ENCODE results near the gene LMF1. TPM values are rescaled to one million over a fixed set of nuclear protein-coding genes. Genes with fewer than 3 reads are reported as not detected.
"Not testable (repeated sequence)": the region's sequence is repeated elsewhere in the genome, so short reads cannot be mapped to it uniquely, and the experiment has no call there.

LMF1 gene
- polyA plus RNA-seq, 3 donors: 5.9 to 14.7 (median 10.6) TPM

DNA sequence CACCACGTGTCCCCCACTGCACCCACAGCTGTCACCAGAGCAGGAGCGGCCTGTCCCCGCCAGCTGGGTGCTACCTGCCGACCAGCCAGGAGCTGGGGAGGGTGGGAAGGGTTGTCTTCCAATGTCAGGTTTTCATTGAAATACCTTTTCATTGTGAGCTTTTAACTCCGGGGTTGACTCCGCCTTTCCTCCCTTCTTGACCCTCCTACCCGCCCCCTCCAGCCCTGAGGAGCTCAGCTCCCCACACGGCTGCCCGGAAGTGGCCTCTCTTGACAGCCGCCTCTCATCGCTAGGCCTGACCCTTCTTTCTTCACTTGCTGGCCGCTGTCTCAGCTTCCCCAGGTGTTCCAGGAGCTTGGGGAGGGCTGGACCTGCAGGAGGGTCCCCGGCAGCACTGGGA, 149.0 kb downstream of the LMF1 start:
- Mint-ChIP-seq H3K27ac (no peak overlapping the region), H3K4me1 (no peaks in the 10 kb centered on the region), H3K9me3 (peaks cover 0 to 9% (median 2%) of the 10 kb centered on the region in 7 donors), H3K27me3 (ENCODE audit: low read depth in 3 of 3) (peaks cover 18 to 28% (median 23%) of the 10 kb centered on the region in 3 donors), H3K4me3 (peak overlapping the region in 1 of 2 donors; percentile 3), H3K36me3 (no peaks in the 10 kb centered on the region)
- TF ChIP-seq, protein P1, sequence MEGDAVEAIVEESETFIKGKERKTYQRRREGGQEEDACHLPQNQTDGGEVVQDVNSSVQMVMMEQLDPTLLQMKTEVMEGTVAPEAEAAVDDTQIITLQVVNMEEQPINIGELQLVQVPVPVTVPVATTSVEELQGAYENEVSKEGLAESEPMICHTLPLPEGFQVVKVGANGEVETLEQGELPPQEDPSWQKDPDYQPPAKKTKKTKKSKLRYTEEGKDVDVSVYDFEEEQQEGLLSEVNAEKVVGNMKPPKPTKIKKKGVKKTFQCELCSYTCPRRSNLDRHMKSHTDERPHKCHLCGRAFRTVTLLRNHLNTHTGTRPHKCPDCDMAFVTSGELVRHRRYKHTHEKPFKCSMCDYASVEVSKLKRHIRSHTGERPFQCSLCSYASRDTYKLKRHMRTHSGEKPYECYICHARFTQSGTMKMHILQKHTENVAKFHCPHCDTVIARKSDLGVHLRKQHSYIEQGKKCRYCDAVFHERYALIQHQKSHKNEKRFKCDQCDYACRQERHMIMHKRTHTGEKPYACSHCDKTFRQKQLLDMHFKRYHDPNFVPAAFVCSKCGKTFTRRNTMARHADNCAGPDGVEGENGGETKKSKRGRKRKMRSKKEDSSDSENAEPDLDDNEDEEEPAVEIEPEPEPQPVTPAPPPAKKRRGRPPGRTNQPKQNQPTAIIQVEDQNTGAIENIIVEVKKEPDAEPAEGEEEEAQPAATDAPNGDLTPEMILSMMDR (IDR thresholded peaks at IDR 0.05): no peak
- Histone ChIP-seq H3K36me3 (replicated peaks in 1 of 2; ENCODE audit: control insufficient read depth in 1 of 2, insufficient read depth in 2 of 2, low read length in 2 of 2) (no peaks in the 10 kb centered on the region), H3K4me3 (replicated peaks in 1 of 3; ENCODE audit: low read depth in 2 of 3, low read length in 3 of 3) (no peak overlapping the region), H2AFZ (ENCODE audit: insufficient read depth, low read depth, low read length, poor library complexity, severe bottlenecking) (no peak overlapping the region), H3K27me3 (ENCODE audit: control insufficient read depth in 2 of 2, insufficient read depth in 2 of 2, low read length in 2 of 2) (peaks cover 9 to 31% of the 10 kb centered on the region in 2 donors), H3K79me2 (ENCODE audit: insufficient read depth, low read length) (no peaks in the 10 kb centered on the region), H3K4me2 (replicated peaks; ENCODE audit: extremely low read depth, low read length, poor library complexity, severe bottlenecking) (no peak overlapping the region), H4K20me1 (ENCODE audit: insufficient read depth, low read length) (no peaks in the 10 kb centered on the region), H3K9ac (ENCODE audit: insufficient read depth, low read length, poor library complexity, severe bottlenecking) (no peak overlapping the region), H3K9me3 (replicated peaks in 1 of 2; ENCODE audit: control insufficient read depth in 1 of 2, insufficient read depth in 1 of 2, low read length in 2 of 2) (peaks cover 0 to 15% of the 10 kb centered on the region in 2 donors), H3K27ac (ENCODE audit: low read depth in 1 of 2, low read length in 2 of 2) (no peak overlapping the region), H3K4me1 (ENCODE audit: control insufficient read depth in 1 of 2, insufficient read depth in 2 of 2, low read length in 2 of 2) (no peaks in the 10 kb centered on the region)
- DNase-seq: no peak
- intact Hi-C loops (cut with micrococcal nuclease): loop anchor here in 1 of 2 donors (10.0 kb wide), 1 partner anchor 103 kb away; no protein-coding TSS in a partner anchor
- WGBS (ENCODE audit: insufficient coverage): 82% methylated on average over 8 of the region's 13 CpGs

DNA sequence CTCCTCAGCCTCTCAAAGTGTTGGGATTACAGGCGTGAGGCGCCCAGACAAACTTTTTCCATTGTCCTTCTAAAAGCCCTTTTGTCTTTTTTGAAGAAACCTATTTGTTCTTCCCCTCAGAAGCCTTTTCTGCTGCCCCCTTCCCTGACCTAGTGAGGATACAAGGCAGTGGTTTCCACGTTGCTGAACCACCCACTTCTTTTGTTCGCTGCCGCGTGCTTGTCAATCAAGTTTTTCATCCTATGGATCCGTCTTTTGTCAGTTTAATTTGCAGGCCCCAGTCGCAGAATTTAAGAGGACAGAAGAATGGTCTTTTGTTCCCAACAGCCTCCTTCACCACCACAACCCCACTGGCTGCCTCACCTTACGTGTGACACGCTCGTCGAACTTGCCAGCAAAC, 150.0 kb downstream of the LMF1 start:
- Histone ChIP-seq H3K36me3 (replicated peaks in 1 of 2; ENCODE audit: control insufficient read depth in 1 of 2, insufficient read depth in 2 of 2, low read length in 2 of 2) (no peaks in the 10 kb centered on the region), H3K4me3 (replicated peaks in 1 of 3; ENCODE audit: low read depth in 2 of 3, low read length in 3 of 3) (no peak overlapping the region), H3K9me3 (replicated peaks in 1 of 2; ENCODE audit: control insufficient read depth in 1 of 2, insufficient read depth in 1 of 2, low read length in 2 of 2) (peaks cover 0 to 15% of the 10 kb centered on the region in 2 donors), H3K9ac (ENCODE audit: insufficient read depth, low read length, poor library complexity, severe bottlenecking) (no peak overlapping the region), H3K27me3 (ENCODE audit: control insufficient read depth in 2 of 2, insufficient read depth in 2 of 2, low read length in 2 of 2) (peaks cover 9 to 38% of the 10 kb centered on the region in 2 donors), H2AFZ (ENCODE audit: insufficient read depth, low read depth, low read length, poor library complexity, severe bottlenecking) (no peak overlapping the region), H4K20me1 (ENCODE audit: insufficient read depth, low read length) (no peaks in the 10 kb centered on the region), H3K79me2 (ENCODE audit: insufficient read depth, low read length) (no peaks in the 10 kb centered on the region), H3K4me2 (replicated peaks; ENCODE audit: extremely low read depth, low read length, poor library complexity, severe bottlenecking) (no peak overlapping the region), H3K4me1 (ENCODE audit: control insufficient read depth in 1 of 2, insufficient read depth in 2 of 2, low read length in 2 of 2) (no peaks in the 10 kb centered on the region), H3K27ac (ENCODE audit: low read depth in 1 of 2, low read length in 2 of 2) (no peak overlapping the region)
- Mint-ChIP-seq H3K9me3 (peaks cover 0 to 9% (median 2%) of the 10 kb centered on the region in 7 donors), H3K27me3 (ENCODE audit: low read depth in 3 of 3) (peaks cover 23 to 30% (median 28%) of the 10 kb centered on the region in 3 donors), H3K4me1 (no peaks in the 10 kb centered on the region), H3K36me3 (no peaks in the 10 kb centered on the region), H3K27ac (no peak overlapping the region), H3K4me3 (peak overlapping the region in 1 of 2 donors; percentile 22)
- 88% methylated on average over 9 of the region's 12 CpGs for WGBS (ENCODE audit: insufficient coverage)
- TF ChIP-seq, protein P1 (IDR thresholded peaks at IDR 0.05): no peak
- intact Hi-C loops (cut with micrococcal nuclease): loop anchor here in 1 of 2 donors (10.0 kb wide), 1 partner anchor 104 kb away; no protein-coding TSS in a partner anchor
- no peak for DNase-seq

DNA sequence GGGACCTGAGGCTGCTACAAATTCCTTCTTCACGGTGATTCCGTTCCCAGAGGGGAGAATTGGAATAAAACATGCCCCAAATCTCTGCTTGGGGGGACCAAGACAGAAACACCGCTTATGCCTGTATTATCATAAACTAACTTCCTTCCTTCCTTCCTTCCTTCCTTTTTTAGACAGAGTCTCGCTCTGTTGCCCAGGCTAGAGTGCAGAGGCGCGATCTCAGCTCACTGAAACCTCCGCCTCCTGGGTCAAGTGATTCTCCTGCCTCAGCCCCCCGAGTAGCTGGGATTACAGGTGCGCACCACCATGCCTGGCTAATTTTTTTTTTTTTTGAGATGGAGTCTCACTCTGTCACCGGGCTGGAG, 150.8 kb downstream of the LMF1 start:
- H3K27ac ChIP-seq (ENCODE audit: low read depth in 1 of 2, low read length in 2 of 2); H3K36me3 ChIP-seq (replicated peaks in 1 of 2; ENCODE audit: control insufficient read depth in 1 of 2, insufficient read depth in 2 of 2, low read length in 2 of 2); H3K9me3 Mint-ChIP-seq; DNase-seq; H3K4me2 ChIP-seq (replicated peaks; ENCODE audit: extremely low read depth, low read length, poor library complexity, severe bottlenecking); H3K4me1 Mint-ChIP-seq; H3K27ac Mint-ChIP-seq; H4K20me1 ChIP-seq (ENCODE audit: insufficient read depth, low read length); H3K79me2 ChIP-seq (ENCODE audit: insufficient read depth, low read length); H3K36me3 Mint-ChIP-seq; H2AFZ ChIP-seq (ENCODE audit: insufficient read depth, low read depth, low read length, poor library complexity, severe bottlenecking); H3K9ac ChIP-seq (ENCODE audit: insufficient read depth, low read length, poor library complexity, severe bottlenecking); H3K4me1 ChIP-seq (ENCODE audit: control insufficient read depth in 1 of 2, insufficient read depth in 2 of 2, low read length in 2 of 2); H3K4me3 ChIP-seq (replicated peaks in 1 of 3; ENCODE audit: low read depth in 2 of 3, low read length in 3 of 3): not testable (repeated sequence)
- Mint-ChIP-seq H3K4me3 (peak overlapping the region in 1 of 2 donors; percentile 22), H3K27me3 (ENCODE audit: low read depth in 3 of 3) (peaks cover 26 to 35% (median 32%) of the 10 kb centered on the region in 3 donors)
- intact Hi-C loops (cut with micrococcal nuclease): loop anchor here in 1 of 2 donors (10.0 kb wide), 1 partner anchor 105 kb away; no protein-coding TSS in a partner anchor
- WGBS (ENCODE audit: insufficient coverage): 6% methylated on average over 3 of the region's 10 CpGs
- peaks cover 9 to 40% of the 10 kb centered on the region in 2 donors for H3K27me3 ChIP-seq (ENCODE audit: control insufficient read depth in 2 of 2, insufficient read depth in 2 of 2, low read length in 2 of 2)
- peaks cover 0 to 15% of the 10 kb centered on the region in 2 donors for H3K9me3 ChIP-seq (replicated peaks in 1 of 2; ENCODE audit: control insufficient read depth in 1 of 2, insufficient read depth in 1 of 2, low read length in 2 of 2)

Measured in CD14-positive monocyte (primary cell).